RKO (cell line): ENCODE measurements around the gene KIF26B.

Experiments
- DNase-seq: peaks from one replicate; pipeline ENCODE4 v3.0.0-alpha.2; 2016; ENCODE audit warnings: low spot score

The KIF26B gene

GRCh38 chr1:245571815-245572294 is 417.1 kb downstream of the KIF26B start:
- no peak for DNase-seq

DNA sequence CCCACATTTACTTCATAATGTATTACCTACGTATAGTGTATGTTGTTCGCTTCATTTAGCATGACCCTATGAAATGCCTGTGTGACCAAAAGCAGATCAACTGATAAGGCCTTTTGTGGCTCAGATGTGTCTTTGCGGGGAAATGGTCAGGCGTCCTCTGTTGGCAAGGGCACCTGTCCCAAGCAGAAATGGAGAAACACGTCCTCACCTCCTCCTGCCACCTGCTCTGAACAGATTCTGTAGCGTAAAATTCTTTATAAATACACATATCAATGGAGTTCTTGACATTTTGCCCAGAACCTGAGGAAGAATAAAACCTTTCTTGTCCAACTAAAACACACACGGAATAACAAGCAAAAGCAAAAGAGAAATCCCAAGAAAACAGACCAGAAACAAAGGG is 417.9 kb downstream of the KIF26B start:
- DNase-seq = no peak

GRCh38 chr1:245575710-245576109 is 420.9 kb downstream of the KIF26B start:
- DNase-seq = no peak

- no peak for DNase-seq
Observed at GRCh38 chr1:245576323-245576722, 421.5 kb downstream of the KIF26B start.

DNA sequence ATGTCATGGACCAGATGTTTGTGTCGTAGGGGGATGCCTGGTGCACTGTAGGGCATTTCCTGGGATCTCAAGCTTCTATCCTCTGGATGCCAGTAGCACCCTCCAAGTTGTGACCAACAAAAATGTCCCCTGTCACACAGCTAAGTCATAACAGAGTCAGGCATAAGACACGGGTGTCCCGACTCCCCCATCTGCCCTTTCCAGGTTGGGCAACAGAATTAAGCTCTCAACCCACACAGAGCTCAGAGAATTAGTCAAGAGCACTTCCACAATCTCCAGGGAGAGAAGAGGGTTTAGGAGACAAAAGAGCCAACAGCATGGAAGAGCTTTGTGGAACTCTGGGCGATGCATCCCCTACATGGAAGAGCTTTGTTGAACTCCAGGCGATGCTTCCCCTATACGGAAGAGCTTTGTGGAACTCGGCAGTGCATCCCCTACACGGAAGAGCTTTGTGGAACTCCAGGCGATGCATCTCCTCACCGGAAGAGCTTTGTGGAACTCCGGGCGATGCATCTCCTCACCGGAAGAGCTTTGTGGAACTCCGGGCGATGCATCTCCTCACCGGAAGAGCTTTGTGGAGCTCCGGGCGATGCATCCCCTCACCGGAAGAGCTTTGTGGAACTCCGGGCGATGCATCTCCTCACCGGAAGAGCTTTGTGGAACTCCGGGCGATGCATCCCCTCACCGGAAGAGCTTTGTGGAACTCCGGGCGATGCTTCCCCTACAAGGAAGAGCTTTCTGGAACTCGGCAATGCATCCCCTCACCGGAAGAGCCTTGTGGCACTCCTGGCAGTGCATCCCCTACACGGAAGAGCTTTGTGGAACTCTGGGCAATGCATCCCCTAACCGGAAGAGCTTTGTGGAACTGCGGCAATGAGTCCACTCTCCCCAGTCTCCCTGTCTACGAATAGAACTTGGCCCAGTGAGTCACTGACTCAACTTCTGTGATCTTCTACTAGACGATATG is 422.7 kb downstream of the KIF26B start:
- no peak for DNase-seq

GRCh38 chr1:245578308-245578707 is 423.5 kb downstream of the KIF26B start:
- DNase-seq = no peak

DNA sequence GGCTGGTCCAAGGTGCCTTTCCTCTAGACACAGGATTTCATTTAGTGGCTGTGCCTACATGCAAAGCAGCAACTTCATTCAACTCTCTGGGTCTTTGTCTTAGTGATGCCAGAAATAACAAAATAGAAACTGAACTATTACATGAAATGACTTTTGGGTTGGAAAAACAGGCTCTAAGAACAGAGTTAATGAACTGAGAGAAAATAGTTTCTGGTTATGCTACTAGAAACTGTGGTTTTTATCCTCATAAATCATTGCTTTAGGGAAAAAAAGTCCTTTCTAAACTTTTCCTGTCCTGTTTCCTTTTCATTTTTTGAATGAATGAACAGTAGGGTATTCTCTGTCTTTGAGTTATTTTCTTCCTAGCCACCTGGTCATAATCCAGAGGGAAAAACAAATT is 424.0 kb downstream of the KIF26B start:
- DNase-seq = no peak

GRCh38 chr1:245579881-245580280 is 425.1 kb downstream of the KIF26B start:
- DNase-seq = no peak

DNA sequence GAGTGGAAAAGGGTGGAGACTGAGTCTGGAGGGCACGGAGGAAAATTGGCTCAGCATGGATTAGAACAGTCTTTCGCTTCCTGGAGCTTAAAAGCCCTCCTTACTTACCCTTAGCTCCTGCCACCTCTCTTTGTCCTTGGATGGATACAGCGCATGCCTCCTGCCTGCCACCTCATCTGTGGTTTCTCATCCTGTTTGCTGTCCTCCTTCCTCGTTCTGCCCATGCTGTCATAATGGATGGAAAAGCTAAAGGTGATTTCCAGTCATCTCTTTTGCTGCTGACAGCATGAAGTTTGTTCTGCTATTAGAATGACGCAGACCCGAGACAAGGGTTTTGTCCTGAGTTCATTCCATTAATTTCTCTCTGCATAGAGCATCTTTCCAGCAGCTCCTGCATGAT is 425.9 kb downstream of the KIF26B start:
- no peak for DNase-seq

DNA sequence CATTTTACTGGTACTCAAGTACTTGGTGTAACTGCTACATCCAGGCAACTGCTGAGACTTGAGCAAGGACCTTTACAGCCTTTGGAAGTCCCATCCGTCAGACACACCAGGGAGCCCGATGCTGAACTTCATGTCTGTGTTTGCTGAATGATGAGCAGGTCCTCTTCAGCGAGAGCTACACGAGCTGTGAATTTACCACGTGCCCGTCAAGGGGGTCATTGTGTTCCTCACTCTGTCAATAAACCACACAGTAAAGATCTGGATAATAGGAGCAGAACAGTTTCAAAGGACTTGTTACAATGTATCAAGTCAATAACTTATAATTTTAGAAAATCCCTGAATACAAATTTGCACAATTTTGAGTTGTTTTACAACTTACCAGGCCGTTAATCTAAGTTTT is 427.2 kb downstream of the KIF26B start:
- no peak for DNase-seq

DNA sequence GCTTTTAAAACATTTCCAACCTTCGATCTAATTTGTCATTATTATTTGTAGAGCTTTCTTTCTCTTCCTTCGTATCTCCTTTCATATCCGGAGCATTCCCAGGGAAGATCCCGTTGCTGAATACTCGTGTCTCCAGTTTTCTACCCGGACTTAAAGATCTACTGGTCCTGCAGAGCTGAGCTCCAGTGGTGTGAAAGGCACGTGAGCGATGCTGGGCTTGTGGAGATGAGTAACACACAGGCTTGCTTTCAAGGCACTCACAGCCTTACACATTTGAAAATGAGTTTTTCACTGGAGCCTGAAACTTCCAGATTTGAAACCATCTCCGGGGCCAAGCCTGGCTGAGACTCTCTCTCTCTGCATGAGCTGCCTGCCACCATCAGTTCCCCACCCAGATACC is 428.3 kb downstream of the KIF26B start:
- DNase-seq = no peak

GRCh38 chr1:245583575-245584330 is 429.0 kb downstream of the KIF26B start:
- no peak for DNase-seq

DNA sequence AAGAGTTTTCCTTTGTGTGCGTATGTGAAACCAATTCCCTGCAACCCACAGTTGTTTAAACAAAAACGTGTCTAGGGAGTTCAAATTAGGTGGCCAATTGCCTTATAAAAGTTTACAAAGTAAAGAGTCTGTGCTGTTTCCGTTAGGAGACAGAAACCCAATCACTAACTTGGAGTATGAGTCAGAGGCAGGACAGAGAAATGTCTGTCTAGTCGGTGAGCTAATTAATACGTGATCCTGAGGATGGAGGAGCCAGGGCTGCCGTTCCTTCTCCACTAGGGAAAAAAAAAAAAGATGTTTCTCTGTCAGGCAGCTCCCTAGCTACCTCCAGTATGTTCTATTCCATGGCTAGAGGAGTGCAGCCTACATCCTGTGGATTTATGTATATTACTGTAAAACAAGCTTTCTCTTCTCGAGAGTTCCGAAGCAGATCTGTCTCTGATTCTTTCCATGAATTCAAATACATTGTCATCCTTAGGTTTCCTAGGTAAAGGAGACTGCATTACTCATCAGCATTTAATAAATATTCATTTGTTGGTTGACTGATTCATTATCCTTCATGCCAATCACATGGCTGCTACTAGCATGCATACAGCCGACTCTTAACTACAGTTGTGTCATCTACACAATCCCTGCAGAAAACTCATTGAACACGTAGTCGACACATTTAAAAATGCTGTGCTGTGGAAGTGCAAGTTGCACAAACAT is 430.6 kb downstream of the KIF26B start:
- DNase-seq = peak; percentile 60

DNA sequence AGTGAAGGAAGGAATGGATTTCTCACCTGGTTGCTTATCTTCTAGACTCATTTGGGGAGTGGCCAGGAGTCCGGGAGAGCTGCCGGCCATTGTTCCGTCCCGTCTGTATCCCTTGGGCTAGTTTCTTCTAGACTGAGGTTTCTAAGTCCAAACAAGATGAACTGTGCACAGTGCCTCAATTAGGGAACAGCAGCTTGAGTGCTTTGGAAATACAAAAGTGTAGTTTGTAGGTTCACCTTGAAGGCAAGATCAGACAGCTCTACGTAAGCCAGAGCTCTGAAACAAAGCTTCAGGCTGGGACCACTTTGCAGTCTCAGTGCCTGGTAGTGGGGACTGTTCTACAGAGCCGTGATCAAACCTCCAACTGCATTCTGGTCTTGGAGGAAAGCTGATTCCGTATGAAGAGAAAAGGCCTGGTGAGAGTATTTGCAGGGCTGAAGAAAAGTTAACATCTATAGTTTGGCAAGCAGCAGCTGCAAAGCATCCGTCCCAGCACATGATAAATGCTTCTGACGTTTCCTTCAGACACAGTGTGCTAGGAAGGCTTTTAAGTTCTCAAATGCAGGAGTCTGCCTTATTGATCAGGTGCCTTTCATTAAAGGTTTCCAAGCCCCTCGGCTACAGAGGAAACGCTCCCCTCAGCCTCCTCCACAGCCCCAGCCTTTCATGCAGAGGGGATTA is 432.8 kb downstream of the KIF26B start:
- DNase-seq = no peak

DNA sequence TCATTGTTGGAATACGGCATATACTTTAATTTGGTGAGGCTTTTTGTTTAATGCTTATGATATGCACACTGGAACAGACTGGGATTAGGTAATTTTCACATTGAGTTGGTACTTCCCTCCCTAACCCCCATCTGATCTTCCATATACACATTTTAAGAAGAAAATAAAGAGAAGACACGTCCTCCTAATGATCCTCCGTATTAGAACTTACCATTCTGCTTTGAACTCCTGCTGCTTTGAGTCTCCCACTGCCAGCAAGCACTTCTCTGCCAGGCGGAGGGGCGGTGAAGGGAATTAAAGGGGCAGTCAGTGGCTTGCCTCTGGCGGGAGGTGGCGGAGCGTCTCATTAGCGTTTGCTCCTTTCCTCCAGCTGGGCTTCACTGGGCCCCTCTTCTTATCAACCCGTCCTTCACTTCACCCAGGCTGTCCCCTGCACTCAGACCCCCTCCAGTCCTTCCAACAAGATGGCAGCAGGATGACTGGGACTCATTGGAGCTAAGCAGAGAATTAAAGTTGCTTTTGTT is 433.4 kb downstream of the KIF26B start:
- no peak for DNase-seq

- no peak for DNase-seq
Observed at GRCh38 chr1:245589316-245589715, 434.5 kb downstream of the KIF26B start.

DNA sequence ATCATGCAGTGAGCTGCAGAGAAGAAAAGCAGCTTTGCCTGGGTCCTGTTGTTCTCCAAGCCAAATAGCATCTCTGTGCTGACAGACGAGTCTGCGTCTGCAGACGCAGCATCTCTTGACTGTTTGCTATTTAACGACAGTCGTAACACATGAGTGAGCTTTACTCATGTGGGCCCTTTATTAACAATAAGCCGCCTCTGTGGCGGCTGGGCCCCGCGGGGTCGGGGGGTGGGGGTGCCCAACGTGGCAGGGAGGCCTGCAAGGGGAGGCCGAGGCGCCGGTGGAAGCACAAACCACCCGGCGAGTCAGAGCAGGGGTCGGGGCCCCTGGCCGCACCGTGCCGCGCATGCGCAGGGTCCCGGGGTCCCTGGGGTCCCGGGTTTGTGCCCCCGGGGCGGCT is 435.1 kb downstream of the KIF26B start:
- no peak for DNase-seq

GRCh38 chr1:245590726-245591125 is 435.9 kb downstream of the KIF26B start:
- DNase-seq = no peak

GRCh38 chr1:245591346-245592188 is 436.8 kb downstream of the KIF26B start:
- no peak for DNase-seq

GRCh38 chr1:245592189-245592460 is 437.3 kb downstream of the KIF26B start:
- no peak for DNase-seq
